Right ventricle myocardium inferior (tissue), 1 donor: Measurements from ENCODE around the gene CFAP54. TPM values are rescaled to one million over a fixed set of nuclear protein-coding genes. Genes with fewer than 3 reads are reported as not detected.

Source experiments
- ATAC-seq: fragments of 200-7000 bp; cut with Tn5 transposase; one replicate; pipeline ENCODE4 v1.9.1; 2020; ENCODE audit warnings: mild to moderate bottlenecking, moderate library complexity
- DNase-seq: peaks from one replicate; pipeline ENCODE4 v3.0.0; 2021; ENCODE audit errors: missing footprints
- intact Hi-C: fragments of 100-400 bp; cut with DNase I; formaldehyde crosslinking; loops from one replicate; pipeline ENCODE4 v1.11.0; 2022
- total RNA-seq: library from RNA; stranded (reverse); fragmentation: NEBNext Ultra II Directional; extraction: Animal tissue kit (Norgen Biotek cat#: 25700); gene quantifications from one replicate; pipeline ENCODE4 v1.2.1, GENCODE V29; 2021
- donor health status: DM: no; HTN: yes; CAD: no; lungs with severe emphysema.

The CFAP54 gene
- total RNA-seq, 1 donor from 2014 or later: 0.22 TPM

DNA sequence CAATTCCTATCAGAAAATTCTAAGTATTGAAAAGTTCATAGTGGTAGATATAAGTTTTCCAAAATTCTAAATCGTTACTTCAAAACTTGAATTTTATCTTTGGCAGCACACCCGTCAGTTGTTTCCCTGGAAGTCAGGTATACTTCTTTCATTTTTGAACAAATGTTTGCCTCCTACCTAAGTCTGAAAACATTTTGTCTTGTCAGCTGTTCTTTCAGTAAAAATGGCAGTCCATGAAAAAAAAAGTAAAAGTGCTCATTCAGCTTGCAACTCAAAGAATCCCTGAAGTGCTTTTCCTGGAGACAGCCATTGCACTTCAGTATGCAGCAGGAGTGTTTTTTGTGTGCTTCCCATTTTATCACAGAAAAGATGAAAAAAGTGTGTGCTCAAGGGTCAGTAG lies 287.5 kb downstream of the CFAP54 start:
- ATAC-seq: no peak
- intact Hi-C loops: no loop called here

DNA sequence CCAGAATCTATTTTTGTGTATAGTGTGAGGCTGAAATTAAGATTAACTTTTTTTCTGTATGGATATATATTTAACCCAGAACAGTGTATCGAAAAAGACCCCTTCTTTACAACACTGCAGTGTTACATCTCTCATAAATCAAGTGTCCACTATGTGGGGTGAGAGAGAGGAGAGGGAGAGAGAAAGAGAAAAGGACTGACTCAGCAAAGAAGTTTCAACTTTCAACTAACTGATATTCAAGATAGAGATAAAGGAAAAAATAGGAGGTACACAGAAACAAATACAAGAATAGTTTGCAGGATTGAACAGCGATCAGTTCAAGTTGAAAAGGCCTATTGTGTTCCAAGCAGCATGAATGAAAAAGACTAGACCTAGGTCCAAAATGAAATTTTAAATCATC lies 291.0 kb downstream of the CFAP54 start:
- intact Hi-C loops: no loop called here
- ATAC-seq (no peak), DNase-seq (no peak)

More for the DNA sequence above, 287.5 kb downstream of the CFAP54 start:
- DNase-seq: no peak

DNA sequence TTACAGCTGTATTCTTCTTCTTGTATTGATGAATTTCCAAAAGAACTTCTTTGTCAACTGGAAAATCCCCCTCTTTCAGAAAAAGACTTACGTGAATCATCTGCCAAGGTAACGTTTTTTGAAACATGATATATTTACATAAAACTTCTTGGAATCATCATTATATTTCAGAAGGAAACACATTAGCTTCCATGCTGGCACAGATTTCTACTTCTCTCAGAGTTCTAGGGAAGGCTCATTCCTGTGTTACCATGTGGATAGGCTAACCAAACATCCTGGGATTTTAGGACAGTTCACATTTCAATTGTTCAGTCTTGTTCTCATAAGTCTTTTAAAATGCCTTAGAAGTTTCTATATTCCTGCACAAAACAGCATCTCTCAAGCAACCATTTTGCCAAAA lies 297.4 kb downstream of the CFAP54 start:
- intact Hi-C loops: no loop called here
- no peak for DNase-seq
- no peak for ATAC-seq

DNA sequence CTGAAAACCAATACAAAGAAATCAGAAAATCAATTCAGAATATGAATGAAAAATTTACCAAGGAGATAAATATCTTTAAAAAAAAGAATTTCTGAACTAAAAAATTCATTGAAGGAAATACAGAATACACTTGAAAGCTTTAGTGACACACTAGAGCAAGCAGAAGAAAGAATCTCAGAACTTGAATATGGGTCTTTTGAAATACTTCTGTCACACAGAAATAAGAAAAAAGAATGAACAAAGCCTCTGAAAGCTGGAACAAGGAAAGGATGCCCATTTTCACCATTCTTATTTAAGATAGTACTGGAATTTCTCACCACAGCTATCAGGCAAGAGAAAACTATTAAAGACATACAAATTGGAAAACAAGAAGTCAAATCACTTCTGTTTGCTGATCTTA lies 314.6 kb downstream of the CFAP54 start:
- ATAC-seq (no peak), DNase-seq (no peak)
- intact Hi-C loops: no loop called here

DNA sequence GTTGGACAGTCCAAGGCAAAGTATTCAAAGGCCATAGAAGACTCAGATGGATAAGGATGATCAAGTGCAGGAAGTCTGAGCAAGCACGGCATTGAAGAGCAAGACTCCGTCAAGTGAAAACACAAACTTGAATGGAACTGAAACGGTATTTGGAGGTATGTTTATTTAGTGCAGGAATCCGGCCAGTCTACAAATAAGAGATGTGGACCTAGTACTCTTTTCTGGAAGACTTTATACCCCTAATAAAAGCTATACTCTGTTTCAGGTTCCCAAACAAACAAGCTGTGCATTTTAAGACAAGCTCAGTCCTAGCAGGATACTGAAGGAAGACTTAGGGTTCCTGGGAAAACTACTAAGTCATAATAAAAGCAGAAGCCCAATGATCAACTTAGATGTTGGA lies 316.9 kb downstream of the CFAP54 start:
- no peak for DNase-seq
- ATAC-seq: no peak
- intact Hi-C loops: no loop called here

DNA sequence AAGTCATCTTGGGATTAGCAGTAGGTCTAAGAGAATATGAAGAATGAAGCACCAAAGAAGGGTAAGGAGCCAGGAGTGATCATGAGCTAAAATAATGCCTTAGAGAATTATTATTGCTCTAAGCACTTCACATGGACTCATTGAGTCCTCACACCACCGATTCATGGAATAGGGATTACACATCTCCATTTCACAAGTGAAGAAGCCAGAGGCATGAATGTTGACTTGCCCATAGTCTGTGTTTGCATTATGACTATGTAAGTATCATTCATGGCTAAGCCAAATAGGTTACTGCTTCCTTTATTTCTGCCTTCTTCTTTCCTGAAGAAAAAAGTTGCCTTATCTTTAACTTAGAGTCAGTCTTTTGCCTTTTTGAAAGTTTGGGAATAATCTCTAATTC lies 318.4 kb downstream of the CFAP54 start:
- no peak for DNase-seq
- no peak for ATAC-seq
- intact Hi-C loops: no loop called here

DNA sequence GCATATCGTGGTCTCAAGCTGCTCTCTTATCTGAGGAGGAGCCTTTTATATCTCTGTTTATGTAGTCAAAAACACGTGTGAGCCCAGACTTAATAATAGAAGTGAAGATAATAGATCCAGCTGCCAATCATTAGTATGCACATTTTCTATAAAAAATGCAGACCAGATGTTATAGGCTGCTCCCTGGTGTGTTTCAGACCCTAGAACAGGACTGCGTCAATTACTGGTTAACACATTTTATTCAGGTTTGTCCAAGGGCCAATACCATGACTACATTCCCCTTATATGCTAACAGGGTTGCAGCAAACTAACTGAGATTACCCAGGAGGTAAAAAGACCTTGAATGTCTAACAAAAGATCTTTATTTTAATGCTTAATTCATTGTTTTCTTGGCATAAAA lies 319.2 kb downstream of the CFAP54 start:
- intact Hi-C loops: no loop called here
- no peak for ATAC-seq

DNA sequence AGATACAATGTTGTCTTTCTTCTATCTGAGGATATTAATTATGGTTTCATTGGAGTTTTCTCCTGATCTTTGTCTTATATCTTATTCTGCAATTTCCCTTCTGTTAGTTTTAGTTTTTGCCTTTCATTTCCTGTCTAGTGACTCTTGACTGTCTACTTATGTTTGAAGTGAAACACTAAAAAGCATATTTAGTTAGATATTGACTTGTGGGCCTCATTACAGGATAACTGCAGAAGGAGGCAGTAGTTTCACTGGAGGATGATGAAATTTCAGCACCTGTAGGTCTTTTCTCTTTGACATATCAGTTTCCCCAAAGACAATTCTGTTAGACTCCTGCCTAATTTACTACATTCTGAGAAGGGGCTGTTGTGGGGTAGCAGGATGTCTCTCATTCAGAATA lies 320.1 kb downstream of the CFAP54 start:
- ATAC-seq (no peak), DNase-seq (no peak)
- intact Hi-C loops: no loop called here

More for the DNA sequence above, 319.2 kb downstream of the CFAP54 start:
- DNase-seq: no peak

DNA sequence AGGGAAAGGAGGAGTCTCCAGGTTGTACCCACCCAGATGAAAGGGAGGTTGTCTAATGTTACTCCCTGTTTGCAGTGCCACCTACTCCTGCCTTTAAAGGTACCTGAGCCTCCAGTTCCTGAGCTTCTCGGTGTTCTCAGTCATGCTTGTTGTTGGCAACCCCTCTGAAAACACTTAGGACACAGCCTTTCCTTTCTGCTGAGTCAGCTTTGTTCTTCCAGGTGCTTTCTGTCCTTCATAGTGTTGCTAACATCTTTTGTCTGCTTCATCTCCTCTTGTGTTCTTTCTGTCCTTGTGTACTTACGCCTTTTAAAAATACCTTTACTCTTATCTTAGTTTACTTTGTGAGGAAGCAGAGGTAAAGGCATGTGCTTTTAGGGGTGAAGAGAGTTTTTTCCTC lies 320.7 kb downstream of the CFAP54 start:
- intact Hi-C loops: no loop called here
- ATAC-seq: no peak
- no peak for DNase-seq

DNA sequence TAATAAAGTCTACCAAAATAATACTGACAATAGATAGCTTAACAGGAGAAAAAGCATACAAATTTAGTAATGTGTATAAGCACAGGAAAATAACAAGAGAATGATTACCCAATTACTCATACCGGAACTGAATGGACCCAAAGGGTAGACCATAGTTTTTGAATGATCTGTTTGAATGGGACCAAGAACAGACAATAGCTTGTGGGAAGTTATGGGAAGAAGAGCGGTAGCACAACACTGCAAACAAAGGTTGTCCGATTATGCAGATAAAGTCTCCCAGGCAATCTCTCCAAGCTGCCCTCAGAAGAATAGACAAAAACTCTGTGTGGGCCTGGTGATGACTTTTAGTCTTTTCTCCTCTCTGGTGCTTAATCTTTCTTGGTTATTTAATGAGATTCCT lies 321.1 kb downstream of the CFAP54 start:
- DNase-seq (no peak), ATAC-seq (no peak)
- intact Hi-C loops: no loop called here

DNA sequence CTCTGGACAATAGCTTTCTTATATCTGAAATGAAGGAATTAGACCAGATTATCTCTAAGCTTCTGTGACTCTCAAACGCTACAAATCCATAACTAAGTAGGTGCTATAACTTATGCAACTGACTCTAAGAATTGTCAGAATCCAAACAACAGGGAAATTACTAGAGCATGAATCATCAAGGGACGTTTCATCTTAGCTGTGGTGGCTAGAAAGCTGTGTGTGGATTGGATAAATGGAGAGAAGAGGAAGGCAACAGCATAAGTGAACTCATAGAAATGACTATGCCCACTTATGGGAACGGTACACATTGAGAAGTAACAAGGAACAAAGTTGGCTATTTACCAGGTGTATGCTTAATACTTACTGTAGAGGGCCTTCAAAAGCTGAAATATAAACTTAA lies 321.7 kb downstream of the CFAP54 start:
- intact Hi-C loops: no loop called here
- DNase-seq (no peak), ATAC-seq (no peak)

DNA sequence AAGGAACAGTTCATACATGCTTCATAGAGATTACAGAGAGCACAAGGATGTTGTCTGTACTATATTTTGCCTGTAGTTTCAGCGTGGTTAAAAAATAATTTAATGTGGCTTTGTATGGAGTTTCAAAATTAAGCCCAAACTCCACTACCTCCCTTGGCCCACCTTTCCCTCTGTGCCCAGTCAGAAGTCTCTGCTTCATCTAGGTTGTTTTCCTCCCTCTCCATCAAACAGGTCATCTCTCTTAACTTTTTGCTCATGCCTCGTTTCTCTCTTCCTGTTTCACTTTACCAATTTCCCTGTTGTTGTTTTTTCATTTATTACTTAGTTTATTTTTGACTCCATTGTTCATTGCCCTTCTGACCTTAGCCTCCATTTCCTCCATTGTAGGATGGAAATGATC lies 322.8 kb downstream of the CFAP54 start:
- intact Hi-C loops: no loop called here
- no peak for ATAC-seq
- no peak for DNase-seq

DNA sequence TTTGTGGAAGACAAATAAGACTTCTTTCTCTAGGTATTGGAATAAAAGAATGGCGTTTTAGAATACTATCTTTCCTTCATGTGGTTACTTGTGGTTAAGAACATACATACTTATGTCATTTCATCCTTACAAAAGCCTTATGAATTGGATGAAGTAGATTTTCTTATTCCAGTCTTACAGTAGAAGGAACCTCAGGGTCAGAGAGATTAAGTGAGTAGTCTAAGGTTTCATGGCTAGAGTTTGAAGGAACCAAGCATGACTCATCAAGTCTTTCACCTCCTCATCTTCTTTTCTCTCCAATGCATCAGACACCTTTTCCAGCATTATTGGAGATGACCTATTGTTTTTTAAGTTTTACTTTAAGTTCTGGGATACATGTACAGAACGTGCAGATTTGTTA lies 324.8 kb downstream of the CFAP54 start:
- no peak for ATAC-seq
- intact Hi-C loops: no loop called here
- no peak for DNase-seq

DNA sequence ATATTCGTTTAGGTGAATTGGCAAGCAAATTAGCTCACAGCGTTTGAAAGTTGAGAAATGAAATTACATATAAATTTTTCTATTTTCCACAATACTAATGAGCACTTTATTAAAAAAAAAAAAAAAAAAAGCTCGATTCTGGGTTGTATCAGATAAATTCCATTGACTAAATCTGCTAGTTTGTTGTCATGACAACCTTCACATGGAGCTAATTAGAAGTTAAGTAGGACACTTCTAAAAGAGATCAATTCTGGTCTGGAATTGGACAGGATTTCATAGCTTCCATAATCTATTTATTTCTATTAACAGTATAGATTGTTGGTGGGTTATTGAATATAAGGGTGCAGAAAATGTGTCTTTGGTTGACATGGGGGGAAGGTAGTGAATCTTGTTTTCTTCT lies 332.2 kb downstream of the CFAP54 start:
- intact Hi-C loops: no loop called here
- DNase-seq (no peak), ATAC-seq (no peak)

DNA sequence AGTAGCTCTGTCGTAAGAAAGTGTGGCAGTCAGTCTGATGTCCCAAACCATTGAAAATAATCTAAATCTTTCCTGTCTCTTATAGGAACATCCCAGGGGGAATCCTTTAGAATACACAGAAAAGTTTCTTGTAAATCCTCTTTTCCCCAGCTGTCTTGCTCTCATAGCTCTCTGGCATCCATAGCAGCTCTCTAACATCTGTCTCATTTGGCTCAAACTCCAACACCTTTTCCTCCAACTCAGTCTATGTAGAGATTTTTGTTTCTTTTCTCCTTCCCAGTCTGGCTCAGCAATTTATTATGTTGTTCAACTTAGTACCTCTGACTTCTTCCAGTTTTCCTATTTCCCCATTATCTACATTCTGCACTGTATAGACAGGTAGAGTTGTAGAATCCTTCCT lies 333.3 kb downstream of the CFAP54 start:
- intact Hi-C loops: no loop called here
- ATAC-seq (no peak), DNase-seq (no peak)

DNA sequence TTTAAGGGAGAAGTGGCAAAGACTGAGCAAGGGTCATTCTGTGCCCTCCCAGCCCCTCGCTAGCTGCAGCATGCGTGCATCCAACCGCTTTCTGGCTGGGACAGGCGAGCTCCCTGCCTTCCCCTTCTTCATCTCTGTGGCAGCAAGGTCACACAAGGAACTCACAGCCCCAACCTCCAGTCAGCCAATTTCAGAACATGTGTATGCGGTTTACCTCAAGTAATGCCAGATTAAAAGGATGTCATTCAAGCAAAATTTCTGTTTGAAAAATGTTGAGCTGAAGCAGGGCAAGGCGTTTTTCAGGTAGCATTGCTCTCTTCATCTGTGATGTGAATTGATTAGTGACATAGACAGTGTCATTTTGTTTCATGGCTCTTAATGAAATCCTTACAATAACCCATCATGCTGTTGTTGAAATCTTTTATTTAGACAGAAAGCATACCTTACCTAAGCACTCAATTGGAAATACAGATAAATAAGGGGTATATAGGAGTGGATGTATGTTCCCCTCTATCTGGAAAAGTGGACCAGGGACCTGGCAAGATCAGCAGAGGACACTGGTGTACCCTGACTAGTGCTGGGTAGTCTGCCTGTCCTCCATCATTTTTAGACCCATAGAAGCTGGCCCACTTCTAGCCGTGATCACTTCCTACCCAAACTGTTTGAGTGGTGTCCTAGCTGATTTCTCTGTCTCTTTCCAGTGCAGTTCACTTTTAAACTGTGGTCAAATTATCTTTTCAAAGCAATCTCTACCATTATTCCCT lies 334.9 kb downstream of the CFAP54 start:
- intact Hi-C loops: no loop called here
- no peak for ATAC-seq
- no peak for DNase-seq

DNA sequence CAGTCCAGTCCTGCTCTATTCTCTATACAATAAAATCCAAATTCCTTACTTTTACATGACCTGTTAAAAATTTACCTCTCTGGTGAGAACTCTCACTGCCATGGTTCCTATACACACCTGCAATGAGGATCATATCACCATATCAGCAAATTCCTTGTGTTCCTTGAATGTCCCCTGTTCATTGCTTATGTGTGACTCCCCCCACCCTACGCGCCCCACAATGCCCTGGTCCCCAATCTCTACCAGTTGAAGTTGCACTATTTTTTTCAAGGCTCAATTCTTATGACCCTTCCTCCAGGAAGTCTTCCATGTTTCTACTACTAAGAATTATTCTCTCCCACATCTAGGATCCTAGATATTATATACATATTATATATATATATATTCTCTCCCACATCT lies 335.5 kb downstream of the CFAP54 start:
- no peak for DNase-seq
- no peak for ATAC-seq

DNA sequence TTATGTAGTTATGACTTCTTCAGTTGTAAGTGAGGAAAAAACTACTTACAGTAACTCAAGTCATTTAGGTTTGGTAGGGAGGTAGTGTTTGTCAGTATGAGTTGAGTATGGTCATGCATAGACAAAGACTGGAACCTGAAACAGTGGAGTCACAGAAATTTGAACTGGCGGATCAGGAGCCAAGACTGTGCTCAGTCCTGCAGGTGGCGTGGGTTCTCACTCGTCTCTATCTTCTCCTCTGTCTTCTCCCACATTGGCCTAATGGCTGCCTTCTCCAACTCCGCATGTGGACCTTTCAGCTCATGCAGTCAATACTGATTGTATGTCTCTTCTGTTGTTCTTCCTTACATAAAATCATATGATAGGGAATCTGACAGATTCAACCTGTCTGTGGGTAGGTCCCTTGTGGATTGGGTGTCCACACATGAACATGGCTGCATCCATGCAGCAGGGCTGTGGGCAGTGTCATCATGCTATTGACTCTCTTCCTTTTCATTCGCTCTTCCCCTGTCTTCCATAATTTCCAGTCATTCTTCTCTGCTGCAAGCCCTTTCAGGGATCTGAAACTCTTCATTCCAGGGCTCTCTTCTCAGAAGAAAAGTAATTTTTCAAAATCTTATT lies 338.9 kb downstream of the CFAP54 start:
- no peak for ATAC-seq
- intact Hi-C loops: no loop called here

More for the DNA sequence above, 335.5 kb downstream of the CFAP54 start:
- intact Hi-C loops: no loop called here

DNA sequence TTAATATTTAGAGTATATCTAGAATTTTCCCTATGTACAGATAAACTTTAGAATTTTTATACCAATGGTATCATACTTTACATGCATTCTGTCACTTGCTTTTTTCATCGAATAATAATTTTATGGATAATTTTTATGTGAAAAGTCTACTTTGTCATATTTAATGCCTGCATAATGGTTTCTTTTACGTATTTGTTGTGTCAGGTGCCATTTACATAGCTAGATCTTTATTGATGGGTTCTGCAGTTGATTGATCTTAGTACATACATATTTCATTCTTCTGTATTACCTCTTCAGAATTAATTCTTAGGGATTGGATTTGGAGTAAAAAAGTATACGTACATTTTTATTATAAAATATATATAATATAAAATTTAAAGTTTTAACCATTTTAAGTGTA lies 340.0 kb downstream of the CFAP54 start:
- ATAC-seq (no peak), DNase-seq (no peak)
- intact Hi-C loops: no loop called here

More for the DNA sequence above, 338.9 kb downstream of the CFAP54 start:
- DNase-seq: no peak

DNA sequence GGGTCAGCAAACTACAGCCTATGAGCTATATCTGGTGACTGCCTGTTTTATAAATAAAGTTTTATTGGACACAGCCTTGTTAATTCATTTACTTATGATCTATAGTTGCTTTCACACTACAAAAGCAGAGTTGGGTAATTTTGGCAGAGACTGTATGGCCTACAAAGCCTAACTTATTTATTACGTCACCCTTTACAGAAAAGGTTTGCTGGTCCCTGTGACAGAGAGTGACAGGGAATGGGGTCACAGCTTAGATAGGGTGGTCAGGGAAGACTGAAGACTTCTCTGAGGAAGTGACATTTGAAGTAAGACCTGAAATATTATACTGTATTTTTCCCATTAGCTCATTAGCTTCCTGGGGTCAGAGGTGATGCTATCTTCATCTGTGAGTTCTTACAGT lies 342.0 kb downstream of the CFAP54 start:
- ATAC-seq (no peak), DNase-seq (no peak)
- intact Hi-C loops: no loop called here

DNA sequence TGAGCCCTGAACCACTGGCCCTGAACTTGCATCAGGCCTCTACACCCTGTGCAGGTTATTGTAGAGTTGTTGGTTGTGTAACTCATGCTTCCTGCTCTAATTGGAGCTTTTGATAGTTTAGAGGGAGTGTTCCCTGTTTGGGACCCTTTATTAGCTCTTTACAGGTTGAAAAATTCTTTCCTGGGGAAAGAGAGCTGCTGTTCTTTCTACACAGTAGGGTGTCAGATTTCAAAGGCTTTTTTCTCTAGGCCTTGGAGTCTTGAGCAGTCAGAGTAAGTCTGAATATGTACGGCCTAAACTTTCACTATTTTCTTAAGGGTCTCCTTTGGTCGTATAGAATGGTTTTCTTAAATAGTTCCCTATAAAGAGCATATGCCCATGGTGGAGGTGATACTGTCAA lies 356.9 kb downstream of the CFAP54 start:
- ATAC-seq: no peak
- no peak for DNase-seq
- intact Hi-C loops: no loop called here
